ENCODE results near the gene ZNF710.

Gene ZNF710

DNA sequence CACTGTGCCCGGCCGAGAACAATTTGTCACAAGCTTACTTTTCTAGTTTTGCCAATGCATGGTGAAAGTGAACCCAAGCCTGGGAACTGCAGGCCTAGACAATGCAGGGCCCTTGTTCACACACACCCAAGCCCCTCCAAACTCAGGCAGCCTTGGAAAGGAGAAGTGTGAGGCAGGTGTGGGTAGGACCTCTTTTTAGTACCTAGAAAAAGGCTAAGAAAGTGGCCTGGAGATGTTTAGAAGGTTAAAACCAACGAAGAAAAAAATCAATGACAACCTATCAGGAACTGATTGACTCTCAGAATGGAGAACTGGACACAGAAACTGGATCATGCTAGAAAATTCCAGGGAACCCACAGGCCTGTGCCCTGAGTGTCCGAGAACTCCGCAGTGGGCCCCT is 82.3 kb downstream of the ZNF710 start:
- DNase-seq = no peak

GRCh38 chr15:90083954-90084607 is 83.0 kb downstream of the ZNF710 start:
- no peak for DNase-seq

- DNase-seq = no peak
These were observed 83.8 kb downstream of the ZNF710 start for GRCh38 chr15:90084876-90085423.

- DNase-seq = no peak
These were observed 84.4 kb downstream of the ZNF710 start for GRCh38 chr15:90085565-90085964.

DNA sequence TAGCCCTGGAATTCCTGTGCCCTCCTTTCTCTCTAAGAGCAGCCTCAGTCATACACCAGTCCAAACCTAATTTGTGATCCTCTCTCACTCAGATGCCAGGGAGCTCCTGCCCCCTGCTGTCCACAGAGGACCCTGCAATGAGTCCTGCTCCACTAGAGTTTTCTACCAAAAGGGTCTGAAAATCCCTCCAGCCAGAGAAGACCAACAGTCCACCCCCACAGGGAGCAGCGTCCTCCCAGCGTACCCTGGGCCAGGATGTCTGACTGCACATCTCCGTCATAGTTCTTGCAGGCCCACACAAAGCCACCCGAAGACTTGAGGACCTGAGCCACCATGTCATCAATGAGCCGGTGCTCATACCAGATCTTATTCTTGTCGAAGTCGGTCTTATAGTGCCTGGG is 85.7 kb downstream of the ZNF710 start:
- no peak for DNase-seq

- DNase-seq = no peak
These were observed 86.5 kb downstream of the ZNF710 start for GRCh38 chr15:90087454-90088154.

DNA sequence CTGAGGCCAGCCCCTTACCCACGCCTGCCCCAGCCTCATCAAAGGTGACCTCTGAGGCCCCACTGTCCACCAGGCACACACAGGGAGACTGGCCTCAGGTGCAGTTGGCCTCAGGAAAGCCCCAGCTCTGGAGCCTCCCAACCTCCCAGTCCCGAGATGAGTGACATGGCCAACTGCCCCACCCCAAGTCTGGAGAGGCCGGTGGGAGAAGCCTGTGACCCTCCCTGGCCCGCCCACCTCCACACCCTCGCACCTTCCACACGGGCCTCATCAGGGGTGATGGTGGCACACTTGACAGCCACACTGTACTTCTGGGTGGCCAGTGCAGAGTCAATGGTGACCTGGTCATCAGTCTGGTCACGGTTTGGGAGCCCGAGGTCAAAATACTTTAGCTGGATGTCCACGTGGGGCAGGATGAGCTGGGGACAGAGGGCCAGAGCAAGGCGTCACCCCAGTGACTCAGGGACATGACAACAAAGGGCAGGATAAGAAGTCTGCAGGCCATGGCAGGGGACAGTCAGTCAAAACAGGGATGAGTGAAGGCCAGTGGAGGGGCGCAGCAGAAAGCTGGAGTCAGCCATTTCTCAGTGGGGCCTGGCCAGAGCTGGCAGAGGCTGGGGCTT is 89.2 kb downstream of the ZNF710 start:
- DNase-seq = no peak

DNA sequence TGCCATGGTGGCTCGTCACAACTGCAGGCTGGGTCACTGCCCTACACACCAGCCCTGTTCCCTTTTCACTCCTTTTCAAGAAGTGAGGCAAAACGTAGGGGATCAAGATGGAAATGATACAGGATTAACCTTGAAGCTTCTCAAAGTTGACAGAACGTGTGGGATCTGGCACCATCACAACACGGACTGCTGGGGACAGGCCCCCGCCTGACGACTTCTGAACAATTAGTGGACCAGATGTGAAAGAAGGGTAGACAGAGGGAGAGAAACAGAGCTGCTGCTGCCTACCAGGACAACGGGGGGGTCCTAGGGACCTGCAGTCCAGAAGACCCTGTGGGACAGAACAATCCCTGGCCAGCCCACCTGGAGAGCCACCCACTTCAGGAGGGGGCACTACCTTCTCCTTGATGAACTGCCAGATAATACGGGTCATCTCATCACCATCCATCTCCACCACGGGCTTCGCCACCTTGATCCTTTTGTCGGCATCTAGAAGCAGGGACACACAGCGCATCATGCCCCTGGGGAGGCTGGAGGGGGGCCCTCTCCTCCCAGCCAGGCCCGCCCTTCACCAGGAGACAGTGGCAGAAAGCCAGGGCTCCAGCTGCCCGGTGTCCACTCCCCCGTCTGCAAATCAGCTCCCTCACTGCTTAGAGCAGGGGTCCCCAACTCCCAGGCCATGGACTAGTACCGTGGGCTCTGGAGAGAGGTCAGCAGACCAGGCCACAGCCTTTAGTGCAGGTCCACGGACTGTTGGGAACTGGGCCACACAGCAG is 90.2 kb downstream of the ZNF710 start:
- no peak for DNase-seq

DNA sequence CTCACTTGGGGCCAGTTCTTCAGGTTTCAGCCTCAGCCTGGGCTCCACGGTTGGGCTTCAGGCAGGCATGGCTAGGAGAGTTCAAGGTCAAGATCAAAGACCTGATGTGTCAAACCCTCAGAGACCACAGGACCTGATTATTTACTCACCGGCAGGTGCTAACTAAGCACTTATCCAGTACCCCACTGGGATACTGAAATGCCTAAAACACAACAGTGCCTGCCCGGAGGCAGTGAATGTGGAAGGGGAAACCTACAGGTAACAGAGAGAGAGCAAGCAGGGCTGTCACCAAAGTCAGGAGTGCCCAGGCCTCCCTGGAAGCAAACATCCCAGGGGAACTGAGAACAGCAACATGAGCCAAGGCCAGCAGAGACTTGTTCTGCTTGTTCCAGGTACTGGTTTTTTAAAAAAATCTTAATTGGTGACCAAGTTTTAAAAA is 94.4 kb downstream of the ZNF710 start:
- peak; percentile 62 for DNase-seq

GRCh38 chr15:90097475-90097874 is 96.4 kb downstream of the ZNF710 start:
- DNase-seq = no peak

DNA sequence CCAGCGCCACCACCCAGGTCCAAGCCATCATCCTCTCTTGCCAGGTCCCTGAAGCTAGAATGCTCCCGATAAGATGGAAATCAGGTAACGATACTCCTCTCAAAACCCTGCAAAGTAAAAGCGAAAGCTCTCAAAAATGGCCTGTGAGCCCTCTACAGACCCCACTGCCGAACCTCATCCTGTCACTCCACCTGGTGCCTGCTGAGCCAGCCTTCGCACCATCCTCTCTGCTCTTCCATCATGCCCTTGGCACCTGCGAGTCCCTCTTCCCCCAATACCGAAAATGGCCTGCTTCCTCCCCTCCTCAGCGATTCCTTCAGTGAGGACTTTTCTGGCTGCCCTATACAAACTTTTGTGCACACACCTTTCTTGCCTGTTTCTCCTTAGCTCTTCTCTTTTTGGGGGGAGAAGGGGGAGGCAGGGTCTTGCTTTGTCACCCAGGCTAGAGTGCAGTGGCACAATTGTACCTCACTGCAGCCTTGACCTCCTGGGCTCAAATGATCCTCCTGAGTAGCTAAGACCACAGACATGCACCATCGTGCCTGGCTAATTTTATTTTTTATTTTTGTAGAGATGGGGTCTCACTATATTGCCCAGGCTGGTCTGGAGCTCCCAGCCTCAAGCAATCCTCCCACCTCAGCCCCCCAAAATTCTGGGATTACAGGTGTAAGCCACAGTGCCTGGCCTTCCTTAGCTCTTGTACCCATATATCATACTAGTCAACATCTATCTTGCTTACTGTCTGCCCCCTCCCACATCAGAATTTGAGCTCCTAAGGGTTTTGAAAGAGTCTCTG is 98.1 kb downstream of the ZNF710 start:
- DNase-seq = no peak

- DNase-seq = no peak
These were observed 99.0 kb downstream of the ZNF710 start for GRCh38 chr15:90099868-90100831.

DNA sequence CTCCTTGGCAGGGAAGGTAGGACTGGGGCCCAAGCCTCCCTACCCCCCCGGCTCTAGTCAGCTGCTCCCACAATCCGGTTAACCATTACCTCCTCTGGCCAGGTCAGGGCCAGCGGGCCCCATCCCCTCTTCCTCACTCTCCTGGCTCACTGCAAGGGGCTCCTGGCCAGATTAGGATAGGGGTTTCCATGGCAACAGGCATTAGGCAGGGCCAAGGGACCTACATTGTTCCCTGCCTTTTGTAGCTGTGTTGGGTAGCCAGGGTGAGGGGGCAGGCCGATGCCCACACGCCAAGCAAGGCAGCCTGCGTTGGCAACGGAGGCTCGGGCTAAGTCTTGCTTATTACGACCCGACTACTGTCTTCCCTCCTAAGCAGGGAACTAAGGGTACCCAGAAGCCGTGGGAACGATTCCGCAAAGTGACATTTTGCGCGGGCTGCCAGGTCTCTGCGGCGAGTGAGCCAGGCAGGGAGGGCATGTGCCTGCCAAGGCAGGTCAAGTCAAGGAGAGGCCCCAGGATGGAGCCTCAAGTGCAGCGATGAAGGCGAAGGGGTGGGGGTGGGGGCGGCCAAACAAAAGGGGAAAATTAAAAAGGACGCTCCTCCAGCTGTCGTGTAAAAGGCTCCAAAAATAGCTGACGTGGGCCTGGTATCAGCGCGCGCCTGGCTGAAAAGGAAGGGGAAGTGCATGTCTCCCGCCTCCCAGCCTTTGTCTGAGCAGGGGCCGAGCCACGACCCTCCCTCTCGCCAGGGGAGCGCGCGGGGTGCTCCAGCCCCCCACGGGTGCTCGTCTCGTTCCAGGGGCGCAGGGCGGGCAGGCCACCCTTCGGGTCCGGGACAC is 100.2 kb downstream of the ZNF710 start:
- no peak for DNase-seq

DNA sequence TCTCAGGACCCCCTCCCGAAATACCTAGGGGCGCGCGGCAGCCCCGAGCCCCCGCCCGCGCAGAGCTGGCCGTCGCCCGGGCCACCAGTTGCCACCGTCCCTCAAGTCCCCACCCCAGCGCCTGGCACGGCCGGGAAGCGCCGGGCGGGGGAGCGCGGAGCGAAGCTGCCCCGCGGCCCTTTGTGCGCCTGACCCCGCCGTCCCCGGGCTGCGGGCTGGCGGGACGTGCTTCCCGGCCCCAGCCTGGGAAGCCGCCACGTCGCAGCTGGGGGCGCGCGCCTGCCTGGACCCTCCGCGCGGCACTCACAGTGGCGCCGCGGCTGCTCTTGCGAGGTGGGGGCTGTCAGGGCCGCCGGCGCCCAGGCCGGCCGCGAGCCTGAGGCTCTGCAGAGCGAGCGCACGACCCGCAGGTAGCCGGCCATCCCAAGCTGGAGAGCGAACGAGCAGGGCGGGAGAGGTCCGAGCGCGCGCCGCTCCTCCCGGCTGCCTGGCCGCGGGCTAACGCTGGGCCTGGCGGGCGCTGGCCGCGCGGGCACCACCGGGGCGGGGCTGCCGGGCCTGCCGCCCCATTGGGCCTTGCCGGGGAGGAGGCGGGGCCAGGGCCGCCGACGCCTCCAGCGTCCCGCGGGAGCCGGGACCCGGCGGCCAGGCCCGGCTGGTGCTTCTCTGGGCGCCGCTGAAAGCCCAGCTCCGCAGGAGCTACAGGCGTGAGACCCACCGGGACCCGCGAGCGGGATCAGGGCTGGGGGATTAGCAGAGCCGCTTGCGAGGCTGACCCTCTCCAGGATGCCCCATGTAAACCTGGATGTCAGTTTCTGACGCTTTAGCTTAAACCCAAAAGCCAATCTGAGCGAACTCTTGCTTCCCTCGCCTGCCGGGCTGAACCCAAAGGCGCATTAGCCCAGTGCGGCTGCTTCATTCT is 101.1 kb downstream of the ZNF710 start, which contains the start of gene IDH2:
Gene IDH2, minus strand, starts transcription at position 500 of the 922 bp plus-strand sequence. Its CDS starts 78 bp downstream, at position 422.
- DNase-seq = peak; percentile 50

GRCh38 chr15:90103701-90104329 is 102.7 kb downstream of the ZNF710 start:
- DNase-seq = peak; percentile 78

DNA sequence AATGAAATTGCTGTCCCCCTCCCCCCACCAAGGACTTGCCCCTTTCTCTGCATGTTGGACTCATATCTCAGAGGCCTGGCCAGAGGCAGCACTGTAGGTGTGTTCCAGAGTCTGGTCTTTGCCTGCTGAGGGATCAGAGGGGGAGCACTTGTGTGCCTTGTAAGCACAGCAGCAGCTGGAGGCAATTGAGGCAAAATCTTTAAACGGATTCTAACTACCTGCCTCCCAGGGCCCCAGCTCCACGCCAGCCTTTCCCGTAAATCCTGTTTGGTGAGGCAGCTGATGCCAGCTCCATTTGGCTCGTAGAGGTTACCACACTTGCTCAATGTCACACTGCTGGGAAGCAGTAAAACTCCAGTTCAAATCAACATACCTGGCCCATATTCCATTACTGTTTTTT is 103.4 kb downstream of the ZNF710 start:
- DNase-seq = peak; percentile 18

DNA sequence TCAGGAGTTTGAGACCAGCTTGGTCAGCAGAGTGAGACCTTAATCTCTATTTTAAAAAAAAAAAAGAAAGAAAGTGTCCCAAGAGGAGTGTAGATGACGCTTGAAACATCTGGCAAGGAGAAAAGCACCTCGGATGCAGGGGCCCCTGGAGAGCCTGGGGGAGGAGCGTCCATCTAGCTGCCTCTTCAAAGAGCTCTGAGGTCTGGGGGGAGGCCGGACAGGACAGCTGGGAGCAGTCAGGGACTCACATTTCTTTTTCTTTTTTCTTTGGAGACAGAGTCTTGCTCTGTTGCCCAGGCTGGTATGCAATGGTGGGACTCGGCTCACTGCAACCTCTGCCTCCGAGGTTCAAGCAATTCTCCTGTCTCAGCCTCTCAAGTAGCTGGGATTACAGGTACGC is 104.4 kb downstream of the ZNF710 start:
- DNase-seq = no peak

GRCh38 chr15:90106522-90107117 is 105.5 kb downstream of the ZNF710 start:
- DNase-seq = no peak
